SK-N-SH (cell line): ENCODE measurements around the gene LSM4.

Source experiments
- EZH2phosphoT487 ChIP-seq: fragments of 200-600 bp; sonication (generic); IDR thresholded peaks from 2 replicates; pipeline ENCODE4 v1.6.1; 2017; ENCODE audit warnings: low read depth, mixed run types, mild to moderate bottlenecking, antibody characterized with exemption, moderate library complexity, borderline replicate concordance
- RAD21 ChIP-seq: IDR thresholded peaks from 2 replicates; pipeline ENCODE4 v1.6.1; 2012; ENCODE audit warnings: mild to moderate bottlenecking, low read length
- USF1 ChIP-seq: IDR thresholded peaks from 2 replicates; pipeline ENCODE4 v1.4.0; 2012; ENCODE audit warnings: low read depth, borderline replicate concordance
- TF ChIP-seq, protein P1 (sequence below): fragments of 200-600 bp; sonication (generic); IDR thresholded peaks from 2 replicates; pipeline ENCODE4 v1.6.1; 2017; ENCODE audit warnings: antibody characterized with exemption, mild to moderate bottlenecking, moderate library complexity

GRCh38 chr19:18340990-18341868 is 18.4 kb upstream of the LSM4 start:
- TF ChIP-seq, protein P1, sequence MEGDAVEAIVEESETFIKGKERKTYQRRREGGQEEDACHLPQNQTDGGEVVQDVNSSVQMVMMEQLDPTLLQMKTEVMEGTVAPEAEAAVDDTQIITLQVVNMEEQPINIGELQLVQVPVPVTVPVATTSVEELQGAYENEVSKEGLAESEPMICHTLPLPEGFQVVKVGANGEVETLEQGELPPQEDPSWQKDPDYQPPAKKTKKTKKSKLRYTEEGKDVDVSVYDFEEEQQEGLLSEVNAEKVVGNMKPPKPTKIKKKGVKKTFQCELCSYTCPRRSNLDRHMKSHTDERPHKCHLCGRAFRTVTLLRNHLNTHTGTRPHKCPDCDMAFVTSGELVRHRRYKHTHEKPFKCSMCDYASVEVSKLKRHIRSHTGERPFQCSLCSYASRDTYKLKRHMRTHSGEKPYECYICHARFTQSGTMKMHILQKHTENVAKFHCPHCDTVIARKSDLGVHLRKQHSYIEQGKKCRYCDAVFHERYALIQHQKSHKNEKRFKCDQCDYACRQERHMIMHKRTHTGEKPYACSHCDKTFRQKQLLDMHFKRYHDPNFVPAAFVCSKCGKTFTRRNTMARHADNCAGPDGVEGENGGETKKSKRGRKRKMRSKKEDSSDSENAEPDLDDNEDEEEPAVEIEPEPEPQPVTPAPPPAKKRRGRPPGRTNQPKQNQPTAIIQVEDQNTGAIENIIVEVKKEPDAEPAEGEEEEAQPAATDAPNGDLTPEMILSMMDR, result no peak
- no peak for TF ChIP-seq EZH2phosphoT487
- TF ChIP-seq RAD21, result no peak
- peak; percentile 87 for TF ChIP-seq USF1
